GM12878 (cell line): ENCODE results near the gene WWOX. TPM values are rescaled to one million over a fixed set of nuclear protein-coding genes. Genes with fewer than 3 reads are reported as not detected.

Experiments
- ATAC-seq: fragments of 200-7000 bp; cut with Tn5 transposase; 3 replicates; pipeline ENCODE4 v1.9.1; 2020; ENCODE audit warnings: mild to moderate bottlenecking, moderate library complexity
- BruUV-seq: library from RNA; stranded (reverse); fragments of 400-500 nt; replicated peaks from 2 replicates; lab custom pipeline; 2021; lab: Mats Ljungman, UMichigan
- CTCF ChIA-PET: fragments of 300-600 bp; sonication (Branson Sonifier 250); formaldehyde crosslinking; extraction: SDS; loops from one replicate; lab custom pipeline; 2021; ENCODE audit warnings: inconsistent platforms; lab: Yijun Ruan, JAX
- POLR2A ChIA-PET: fragments of 350-600 bp; formaldehyde crosslinking; extraction: SDS; loops from one replicate; lab custom pipeline; 2021; ENCODE audit warnings: inconsistent platforms; lab: Charles Lee
- RAD21 ChIA-PET: fragments of 300-600 bp; sonication (Branson Sonifier 250); formaldehyde crosslinking; loops from one replicate; lab custom pipeline; 2023; ENCODE audit warnings: antibody characterized with exemption; ENCODE audit not compliant: unreplicated experiment; lab: Charles Lee
- SMC1A ChIA-PET: fragments of 300-600 bp; sonication (Branson Sonifier 250); formaldehyde crosslinking; loops from one replicate; lab custom pipeline; 2023; ENCODE audit not compliant: unreplicated experiment, uncharacterized antibody; lab: Charles Lee
- DNase-seq: peaks from one replicate; pipeline ENCODE4 v3.0.0-alpha.2; 2011; ENCODE audit warnings: low read depth, low spot score
- FAIRE-seq: peaks from 3 replicates; lab custom pipeline; 2011; peaks lifted over from hg19 to GRCh38; lab: Jason Lieb, UNC
- H2AFZ ChIP-seq: 2 replicates; pipeline ENCODE4 v1.6.0; 2011; ENCODE audit warnings: low read depth, low read length, control low read depth; ENCODE audit not compliant: control insufficient read depth
- H3K27ac ChIP-seq: 2 replicates; pipeline ENCODE4 v1.5.1; 2011; ENCODE audit warnings: control low read depth; ENCODE audit not compliant: control insufficient read depth, insufficient read depth
- H3K27me3 ChIP-seq, 2 experiments: replicated peaks in 1 of 2; 2 replicates each; pipeline versions ENCODE4 v1.6.0 to v1.6.1; 2011; ENCODE audit warnings: low read length in 1 of 2; ENCODE audit not compliant: control insufficient read depth in 2 of 2, insufficient read depth in 2 of 2
- H3K36me3 ChIP-seq, 2 experiments: 2 replicates each; pipeline ENCODE4 v1.5.1; 2011; ENCODE audit warnings: low read length in 1 of 2; ENCODE audit not compliant: control insufficient read depth in 2 of 2, insufficient read depth in 2 of 2
- H3K4me1 ChIP-seq: 2 replicates; pipeline ENCODE4 v1.6.1; 2011; ENCODE audit warnings: mild to moderate bottlenecking, low read length, moderate library complexity, mixed read lengths; ENCODE audit not compliant: control insufficient read depth, insufficient read depth
- H3K4me2 ChIP-seq: 2 replicates; pipeline ENCODE4 v1.6.0; 2011; ENCODE audit warnings: control low read depth; ENCODE audit not compliant: control insufficient read depth, insufficient read depth
- H3K4me3 ChIP-seq: fragments of 200-600 bp; sonication (generic); 2 replicates; pipeline ENCODE4 v1.5.1; 2016
- H3K79me2 ChIP-seq: 2 replicates; pipeline ENCODE4 v1.6.0; 2011; ENCODE audit warnings: low read length; ENCODE audit not compliant: control insufficient read depth, insufficient read depth
- H3K9ac ChIP-seq: 2 replicates; pipeline ENCODE4 v1.8.0; 2011; ENCODE audit warnings: low read length, control low read depth, mixed read lengths; ENCODE audit not compliant: control insufficient read depth, insufficient read depth
- H3K9me3 ChIP-seq: replicated peaks from 3 replicates; pipeline ENCODE4 v1.5.1; 2011; ENCODE audit warnings: mild to moderate bottlenecking, low read length; ENCODE audit not compliant: control insufficient read depth, insufficient read depth
- H4K20me1 ChIP-seq: 2 replicates; pipeline ENCODE4 v1.6.0; 2011; ENCODE audit not compliant: control insufficient read depth, insufficient read depth
- BCL3 ChIP-seq: IDR thresholded peaks from 2 replicates; pipeline ENCODE4 v1.6.1; 2011; ENCODE audit warnings: borderline replicate concordance, low read depth, mild to moderate bottlenecking, moderate library complexity, low read length; ENCODE audit not compliant: insufficient read depth, poor library complexity, severe bottlenecking
- CTCF ChIP-seq, 3 experiments: IDR thresholded peaks in 2 of 3; conservative IDR thresholded peaks in 1 of 3; 2 replicates each; pipeline ENCODE4 v1.5.1; 2011; ENCODE audit warnings: low read depth in 3 of 3, low read length in 3 of 3, mild to moderate bottlenecking in 3 of 3, control low read depth in 2 of 3, moderate library complexity in 2 of 3, inconsistent platforms in 1 of 3, mixed read lengths in 1 of 3; ENCODE audit not compliant: control insufficient read depth in 2 of 3, insufficient read depth in 1 of 3; ENCODE audit errors: extremely low read depth in 1 of 3
- FOS ChIP-seq: IDR thresholded peaks from 3 replicates; pipeline ENCODE4 v1.6.1; 2011; ENCODE audit warnings: borderline replicate concordance; ENCODE audit not compliant: insufficient read length; ENCODE audit errors: extremely low read depth
- GATAD2B ChIP-seq: fragments of 450-650 bp; conservative IDR thresholded peaks from 2 replicates; pipeline ENCODE4 v1.6.1; 2017; ENCODE audit warnings: low read depth, mild to moderate bottlenecking, moderate library complexity
- JUNB ChIP-seq: IDR thresholded peaks from 2 replicates; pipeline ENCODE4 v1.6.1; 2016; ENCODE audit warnings: antibody characterized with exemption, mild to moderate bottlenecking
- KDM1A ChIP-seq: fragments of 200-600 bp; sonication (generic); IDR thresholded peaks from 2 replicates; pipeline ENCODE4 v1.6.1; 2016; ENCODE audit warnings: borderline replicate concordance
- LARP7 ChIP-seq: fragments of 450-650 bp; IDR thresholded peaks from 2 replicates; pipeline ENCODE4 v1.6.1; 2017; ENCODE audit warnings: mild to moderate bottlenecking
- MEF2B ChIP-seq: fragments of 450-650 bp; IDR thresholded peaks from 2 replicates; pipeline ENCODE4 v1.6.1; 2018; ENCODE audit warnings: mild to moderate bottlenecking, moderate library complexity; ENCODE audit not compliant: partially characterized antibody, poor library complexity, severe bottlenecking
- NFXL1 ChIP-seq: fragments of 450-650 bp; IDR thresholded peaks from 2 replicates; pipeline ENCODE4 v1.6.1; 2017; ENCODE audit warnings: antibody characterized with exemption, mild to moderate bottlenecking, borderline replicate concordance
- PAX8 ChIP-seq: fragments of 450-650 bp; IDR thresholded peaks from 2 replicates; pipeline ENCODE4 v1.6.1; 2017; ENCODE audit warnings: mild to moderate bottlenecking, moderate library complexity
- RUNX3 ChIP-seq: IDR thresholded peaks from 2 replicates; pipeline ENCODE4 v1.6.1; 2012; ENCODE audit warnings: low read length, inconsistent platforms
- SIN3A ChIP-seq: IDR thresholded peaks from 2 replicates; pipeline ENCODE4 v1.6.1; 2012; ENCODE audit warnings: low read depth, low read length, improper control_type of control experiment
- SPI1 ChIP-seq: IDR thresholded peaks from 2 replicates; pipeline ENCODE4 v1.6.1; 2011; ENCODE audit warnings: low read depth, mild to moderate bottlenecking, low read length, moderate library complexity, borderline replicate concordance; ENCODE audit not compliant: insufficient read depth
- TBL1XR1 ChIP-seq: IDR thresholded peaks from 2 replicates; pipeline ENCODE4 v1.6.1; 2012; ENCODE audit warnings: low read depth, low read length, improper control_type of control experiment
- YY1 ChIP-seq: IDR thresholded peaks from 2 replicates; pipeline ENCODE4 v1.6.1; 2011; ENCODE audit warnings: low read depth, mild to moderate bottlenecking, low read length
- WGBS: methylation state at CpG from one replicate; pipeline ENCODE4 v1.1.6; 2016; ENCODE audit warnings: low lambda C conversion rate; ENCODE audit not compliant: insufficient replicate concordance, insufficient coverage; ENCODE audit errors: missing lambda C conversion rate; 5-methylcytosine and 5-hydroxymethylcytosine counted together
- in situ Hi-C: fragments of 300-500 bp; cut with MboI; formaldehyde crosslinking; loops from 9 replicates; pipeline ENCODE4 v1.14.3; 2018; ENCODE audit warnings: mixed read lengths
- intact Hi-C: fragments of 100-400 bp; cut with micrococcal nuclease; formaldehyde crosslinking; loops from one replicate; pipeline ENCODE4 v1.14.2; 2022; ENCODE audit not compliant: unreplicated experiment
- polyA plus RNA-seq, 11 experiments: library from polyadenylated mRNA; depleted of rRNA in 4 of 11; unstranded in 6 of 11; stranded (reverse) in 5 of 11; fragments of >200 nt; fragmentation: Nextera tagmentation in 4 of 11; fragmentation: Illumina TruSeq in 1 of 11; extraction: Ambion mirVana in 4 of 11; extraction: Trizol in 1 of 11; gene quantifications; 1 replicate in 1 of 11; 2 replicates in 10 of 11; pipeline versions ENCODE4 v1.2.1 to v1.2.3, GENCODE V29; 2011 to 2016; ENCODE audit warnings: inconsistent platforms in 2 of 11, missing spikeins in 2 of 11, low read depth in 1 of 11
- total RNA-seq, 4 experiments: library from RNA; depleted of rRNA in 3 of 4; stranded (reverse); fragments of >200 nt in 3 of 4; fragmentation: Illumina TruSeq in 1 of 4; extraction: Trizol in 1 of 4; gene quantifications; 2 replicates each; pipeline versions ENCODE4 v1.2.1 to v1.2.3, GENCODE V29; 2013 to 2021

The WWOX gene
- total and polyA plus RNA-seq, 10 of the 15 experiments (the other 5 are each of a cell fraction or from before 2014, with no cell fraction given), result 2.8 to 24.4 (median 17.8) TPM

- in situ Hi-C loops, result no loop called here
- TF ChIP-seq SIN3A, result no peak
- TF ChIP-seq PAX8, result no peak
- no peak for TF ChIP-seq MEF2B
- no peak for TF ChIP-seq NFXL1
- no peak for TF ChIP-seq CTCF (IDR thresholded peaks at IDR 0.05 in 2 of 3, conservative IDR thresholded peaks at IDR 0.05 in 1 of 3; ENCODE audit: control insufficient read depth in 2 of 3, extremely low read depth in 1 of 3, insufficient read depth in 1 of 3, low read depth in 3 of 3, low read length in 3 of 3)
- no peak for TF ChIP-seq LARP7
- no peak for TF ChIP-seq TBL1XR1
- TF ChIP-seq SPI1, result no peak
- no peak for TF ChIP-seq FOS
- TF ChIP-seq RUNX3, result no peak
- TF ChIP-seq YY1, result no peak
- TF ChIP-seq GATAD2B, result no peak
- TF ChIP-seq JUNB, result no peak
- no peak for TF ChIP-seq BCL3
- no peak for TF ChIP-seq KDM1A
- TF ChIP-seq, all 136 proteins: peak for 0
- ChIA-PET SMC1A (no interaction called here), RAD21 (no interaction called here), CTCF (no interaction called here), POLR2A (no interaction called here)
- no peaks in the 10 kb centered on the region for H3K79me2 ChIP-seq
- H4K20me1 ChIP-seq, result no peaks in the 10 kb centered on the region
- no peaks in the 10 kb centered on the region for H3K36me3 ChIP-seq
- 47% methylated on average over 8 of the region's 8 CpGs for WGBS
- H3K27ac ChIP-seq, result no peak overlapping the region
- DNase-seq (no peak), FAIRE-seq (no peak), ATAC-seq (no peak)
- H3K4me1 ChIP-seq, result no peaks in the 10 kb centered on the region
- H3K27me3 ChIP-seq, result no peaks in the 10 kb centered on the region
- no TSS peak for BruUV-seq
- no peaks in the 10 kb centered on the region for H3K9me3 ChIP-seq
- intact Hi-C loops, result no loop called here
- no peak overlapping the region for H3K4me2 ChIP-seq
- no peak overlapping the region for H3K4me3 ChIP-seq
- no peak overlapping the region for H2AFZ ChIP-seq
- no peak overlapping the region for H3K9ac ChIP-seq
Measured at GRCh38 chr16:78684030-78684611, 584.7 kb downstream of the WWOX start.
